HEK293T (cell line): Measurements from ENCODE around the gene BBS9.

Experiments used
- ARNT ChIP-seq: fragments of 450-650 bp; IDR thresholded peaks from 2 replicates; pipeline ENCODE4 v1.6.1; 2017; ENCODE audit warnings: mild to moderate bottlenecking
- BHLHE40 ChIP-seq: fragments of 450-650 bp; IDR thresholded peaks from 2 replicates; pipeline ENCODE4 v1.6.1; 2016; ENCODE audit warnings: mild to moderate bottlenecking, moderate library complexity, borderline replicate concordance
- CTBP1 ChIP-seq: fragments of 450-650 bp; IDR thresholded peaks from 2 replicates; pipeline ENCODE4 v1.6.1; 2016; ENCODE audit warnings: borderline replicate concordance
- ELF4 ChIP-seq: fragments of 450-650 bp; IDR thresholded peaks from 2 replicates; pipeline ENCODE4 v1.6.1; 2017; ENCODE audit warnings: antibody characterized with exemption
- FOXA1 ChIP-seq: fragments of 450-650 bp; IDR thresholded peaks from 2 replicates; pipeline ENCODE4 v1.6.1; 2016; ENCODE audit warnings: mild to moderate bottlenecking
- FOXK2 ChIP-seq: fragments of 450-650 bp; IDR thresholded peaks from 2 replicates; pipeline ENCODE4 v1.6.1; 2016; ENCODE audit warnings: mild to moderate bottlenecking
- FOXM1 ChIP-seq: fragments of 450-650 bp; IDR thresholded peaks from 2 replicates; pipeline ENCODE4 v1.6.1; 2017; ENCODE audit warnings: mild to moderate bottlenecking, borderline replicate concordance
- LEF1 ChIP-seq: fragments of 450-650 bp; IDR thresholded peaks from 2 replicates; pipeline ENCODE4 v1.6.1; 2017; ENCODE audit warnings: mild to moderate bottlenecking, borderline replicate concordance
- SP1 ChIP-seq: fragments of 450-650 bp; IDR thresholded peaks from 2 replicates; pipeline ENCODE4 v1.6.1; 2017
- SUZ12 ChIP-seq: fragments of 450-650 bp; IDR thresholded peaks from 2 replicates; pipeline ENCODE4 v1.6.1; 2016; ENCODE audit warnings: mild to moderate bottlenecking
- TARDBP ChIP-seq: fragments of 450-650 bp; IDR thresholded peaks from 2 replicates; pipeline ENCODE4 v1.6.1; 2016
- ZNF384 ChIP-seq: fragments of 450-650 bp; IDR thresholded peaks from 2 replicates; pipeline ENCODE4 v1.6.1; 2016
- TF ChIP-seq, protein P1 (sequence below): fragments of 450-650 bp; IDR thresholded peaks from 2 replicates; pipeline ENCODE4 v1.6.1; 2016

DNA sequence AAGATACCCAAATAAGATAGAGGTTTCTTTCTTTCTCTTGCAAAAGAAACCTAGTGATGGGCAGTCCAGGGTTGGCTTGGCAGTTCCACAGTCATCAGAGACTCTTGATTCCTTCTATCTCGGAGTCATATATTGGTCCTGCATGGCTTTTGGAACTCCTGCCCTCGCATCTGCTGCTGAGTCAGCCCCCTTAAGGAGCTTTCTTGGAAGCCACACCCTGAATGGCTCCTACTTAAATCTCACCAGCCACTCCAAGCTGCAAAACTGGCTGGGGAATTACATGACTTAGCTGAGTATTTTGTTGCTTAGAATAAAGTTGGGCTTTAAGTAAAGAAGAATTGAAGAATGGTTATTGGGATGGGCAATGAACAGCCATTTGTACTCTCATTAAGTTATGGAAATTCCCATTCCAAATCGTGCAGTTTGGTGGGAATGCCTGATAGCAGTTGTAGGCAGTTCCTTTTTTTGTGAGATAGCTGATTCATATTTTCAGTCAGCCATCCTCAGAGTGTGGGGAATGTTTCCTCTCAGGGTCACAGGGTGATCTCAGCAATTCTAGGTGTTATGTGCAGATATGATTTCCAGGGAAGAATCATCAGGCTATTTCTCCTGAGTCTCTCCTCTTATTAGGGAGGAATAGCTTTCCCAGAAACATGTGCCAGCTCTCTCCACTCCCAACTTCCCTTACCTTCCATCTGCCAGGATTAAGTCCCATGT lies 209.9 kb downstream of the BBS9 start:
- no peak for TF ChIP-seq SUZ12
- TF ChIP-seq, protein P1, sequence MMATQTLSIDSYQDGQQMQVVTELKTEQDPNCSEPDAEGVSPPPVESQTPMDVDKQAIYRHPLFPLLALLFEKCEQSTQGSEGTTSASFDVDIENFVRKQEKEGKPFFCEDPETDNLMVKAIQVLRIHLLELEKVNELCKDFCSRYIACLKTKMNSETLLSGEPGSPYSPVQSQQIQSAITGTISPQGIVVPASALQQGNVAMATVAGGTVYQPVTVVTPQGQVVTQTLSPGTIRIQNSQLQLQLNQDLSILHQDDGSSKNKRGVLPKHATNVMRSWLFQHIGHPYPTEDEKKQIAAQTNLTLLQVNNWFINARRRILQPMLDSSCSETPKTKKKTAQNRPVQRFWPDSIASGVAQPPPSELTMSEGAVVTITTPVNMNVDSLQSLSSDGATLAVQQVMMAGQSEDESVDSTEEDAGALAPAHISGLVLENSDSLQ = no peak
- no peak for TF ChIP-seq FOXK2
- TF ChIP-seq FOXA1 = no peak
- no peak for TF ChIP-seq SP1
- no peak for TF ChIP-seq ARNT
- TF ChIP-seq BHLHE40 = no peak
- TF ChIP-seq FOXM1 = no peak
- TF ChIP-seq LEF1 = no peak
- TF ChIP-seq ZNF384 = no peak
- no peak for TF ChIP-seq ELF4
- TF ChIP-seq TARDBP = no peak
- no peak for TF ChIP-seq CTBP1
